Measurements from ENCODE around the gene ECE2. TPM values are rescaled to one million over a fixed set of nuclear protein-coding genes. Genes with fewer than 3 reads are reported as not detected.

ECE2 gene
- total and polyA plus RNA-seq, 10 of the 15 experiments (the other 5 are each of a cell fraction or from before 2014, with no cell fraction given) = not detected

GRCh38 chr3:184316792-184317191, 41.0 kb downstream of the ECE2 start:
- H3K4me2 ChIP-seq (ENCODE audit: control insufficient read depth, insufficient read depth) = peak overlapping the region; percentile 95
- H3K4me3 ChIP-seq = peak overlapping the region; percentile 100
- H3K4me1 ChIP-seq (ENCODE audit: control insufficient read depth, insufficient read depth, low read length) = peaks cover 3% of the 10 kb centered on the region; the same call in 1 of the 2 replicates
- H3K79me2 ChIP-seq (ENCODE audit: control insufficient read depth, insufficient read depth, low read length) = peaks cover 58% of the 10 kb centered on the region
- no peak overlapping the region for H3K27ac ChIP-seq (ENCODE audit: control insufficient read depth, insufficient read depth)
- no peaks in the 10 kb centered on the region for H3K27me3 ChIP-seq (replicated peaks in 1 of 2; ENCODE audit: control insufficient read depth in 2 of 2, insufficient read depth in 2 of 2, low read length in 1 of 2)
- FAIRE-seq = no peak
- BruUV-seq (replicated peaks) = no TSS peak
- DNase-seq (ENCODE audit: low read depth, low spot score) = no peak
- H3K9me3 ChIP-seq (replicated peaks; ENCODE audit: control insufficient read depth, insufficient read depth, low read length) = no peaks in the 10 kb centered on the region
- no peak for TF ChIP-seq MEF2B (IDR thresholded peaks at IDR 0.05; ENCODE audit: partially characterized antibody, poor library complexity, severe bottlenecking)
- TF ChIP-seq, protein P1, sequence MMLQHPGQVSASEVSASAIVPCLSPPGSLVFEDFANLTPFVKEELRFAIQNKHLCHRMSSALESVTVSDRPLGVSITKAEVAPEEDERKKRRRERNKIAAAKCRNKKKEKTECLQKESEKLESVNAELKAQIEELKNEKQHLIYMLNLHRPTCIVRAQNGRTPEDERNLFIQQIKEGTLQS (IDR thresholded peaks at IDR 0.05; ENCODE audit: borderline replicate concordance, extremely low read depth, low read depth, low read length) = no peak
- no peak for TF ChIP-seq JUND (IDR thresholded peaks at IDR 0.05; ENCODE audit: low read depth, low read length)
- TF ChIP-seq CTCF (IDR thresholded peaks at IDR 0.05 in 2 of 3, conservative IDR thresholded peaks at IDR 0.05 in 1 of 3; ENCODE audit: control insufficient read depth in 2 of 3, extremely low read depth in 1 of 3, insufficient read depth in 1 of 3, low read depth in 3 of 3, low read length in 3 of 3) = no peak
- 0 out of 2 replicates have a peak, but pooled peaks have one; percentile 22 for TF ChIP-seq HDGF (IDR thresholded peaks at IDR 0.05)
- TF ChIP-seq POLR2A (IDR thresholded peaks at IDR 0.05; ENCODE audit: low read depth, low read length) = peak; percentile 27
- RAD21 ChIA-PET (ENCODE audit: unreplicated experiment) = no interaction called here
- POLR2A ChIA-PET = no interaction called here
- no peak overlapping the region for H2AFZ ChIP-seq (ENCODE audit: control insufficient read depth, low read depth, low read length)
- peaks cover 25 to 34% of the 10 kb centered on the region in 2 experiments for H3K36me3 ChIP-seq (ENCODE audit: control insufficient read depth in 2 of 2, insufficient read depth in 2 of 2, low read length in 1 of 2)
- CTCF ChIA-PET = interaction anchor here (1.2 kb wide), 1 partner anchor 38 kb away, joined by 3 read pairs; no protein-coding TSS in a partner anchor
- SMC1A ChIA-PET (ENCODE audit: uncharacterized antibody, unreplicated experiment) = interaction anchor here (0.9 kb wide), 1 partner anchor 10 kb away, joined by 4 read pairs; no protein-coding TSS in a partner anchor
- ATAC-seq = 0 out of 3 replicates have a peak, but pooled peaks have one; percentile 3
- 65% methylated on average over 7 of the region's 7 CpGs for WGBS (ENCODE audit: insufficient coverage, insufficient replicate concordance, low lambda C conversion rate, missing lambda C conversion rate)
- in situ Hi-C loops (cut with MboI) = no loop called here
- peak overlapping the region; percentile 99; the same call in 1 of the 2 replicates for H3K9ac ChIP-seq (ENCODE audit: control insufficient read depth, insufficient read depth, low read length)
- H4K20me1 ChIP-seq (ENCODE audit: control insufficient read depth, insufficient read depth) = peaks cover 12% of the 10 kb centered on the region
- intact Hi-C loops (cut with micrococcal nuclease; ENCODE audit: unreplicated experiment) = loop anchor here (5.0 kb wide), 1 partner anchor 46 kb away; the partner anchor contains the start of genes CLCN2 and POLR2H
